Non-pigmented ciliary epithelial cell (primary cell): ENCODE results near the gene VWA8.
"Not testable (repeated sequence)": the region's sequence is repeated elsewhere in the genome, so short reads cannot be mapped to it uniquely, and the experiment has no call there.

Source experiments
- DNase-seq: peaks from one replicate; pipeline ENCODE4 v3.0.0-alpha.2; 2010; ENCODE audit warnings: low read depth

VWA8 gene

DNA sequence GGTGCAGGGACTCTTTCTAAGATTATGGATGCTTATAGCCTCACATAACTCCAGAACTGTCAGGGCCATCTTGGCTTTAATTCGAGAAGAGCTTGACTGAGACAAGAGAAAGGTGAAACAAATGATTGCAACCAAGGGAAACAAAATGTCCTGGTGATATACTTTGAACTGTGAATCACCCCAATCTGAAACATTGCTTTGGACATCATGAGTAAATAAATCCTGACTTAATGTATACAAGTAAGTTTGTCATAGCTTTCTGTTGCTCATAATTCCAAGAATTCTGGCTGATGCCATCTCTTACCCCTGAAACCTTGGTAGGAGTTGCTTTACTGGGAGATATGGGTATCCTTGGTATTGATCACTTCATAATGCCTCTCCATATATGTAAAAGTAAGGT is 5.8 kb upstream of the VWA8 start:
- no peak for DNase-seq

- DNase-seq, result no peak
Observed at GRCh38 chr13:41962994-41963393, 2.1 kb upstream of the VWA8 start.

GRCh38 chr13:41961466-41961760 is 504 bp upstream of the VWA8 start:
- DNase-seq, result no peak

- DNase-seq, result no peak
Observed at GRCh38 chr13:41960211-41960636, 685 bp downstream of the VWA8 start.

- no peak for DNase-seq
Observed at GRCh38 chr13:41956272-41956671, 4.6 kb downstream of the VWA8 start.

GRCh38 chr13:41955605-41956004 is 5.3 kb downstream of the VWA8 start:
- no peak for DNase-seq

DNA sequence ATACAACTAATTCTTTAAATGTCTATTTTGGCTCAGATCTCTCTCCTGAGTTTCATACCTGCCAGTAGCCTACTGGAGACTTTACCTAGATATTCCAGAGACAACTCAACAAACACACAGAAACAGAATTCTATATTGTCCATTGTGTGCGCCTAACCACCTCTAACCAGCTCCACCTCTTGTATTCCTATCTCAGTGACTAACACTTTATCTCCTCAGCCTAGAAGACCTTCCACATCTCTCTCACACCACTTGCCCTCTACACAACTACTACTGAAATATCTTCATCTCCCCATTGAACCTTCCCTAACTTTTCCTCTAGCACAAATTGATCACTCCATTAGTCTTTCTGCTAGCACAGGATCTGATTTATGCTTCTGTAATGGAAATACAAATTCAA is 6.7 kb downstream of the VWA8 start:
- DNase-seq, result no peak

- no peak for DNase-seq
Observed at GRCh38 chr13:41952749-41953148, 8.2 kb downstream of the VWA8 start.

DNA sequence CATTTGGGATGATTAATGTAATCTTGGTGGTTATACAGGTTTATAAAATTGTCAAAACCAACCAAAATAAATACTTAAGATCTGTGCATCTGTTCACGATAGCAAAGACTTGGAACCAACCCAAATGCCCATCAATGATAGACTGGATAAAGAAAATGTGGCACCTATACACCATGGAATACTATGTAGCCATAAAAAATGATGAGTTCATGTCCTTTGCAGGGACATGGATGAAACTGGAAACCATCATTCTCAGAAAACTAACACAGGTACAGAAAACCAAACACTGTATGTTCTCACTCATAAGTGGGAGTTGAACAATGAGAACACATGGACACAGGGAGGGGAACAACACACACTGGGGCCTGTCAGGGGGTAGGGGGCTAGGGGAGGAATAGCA is 11.8 kb downstream of the VWA8 start:
- DNase-seq, result not testable (repeated sequence)

DNA sequence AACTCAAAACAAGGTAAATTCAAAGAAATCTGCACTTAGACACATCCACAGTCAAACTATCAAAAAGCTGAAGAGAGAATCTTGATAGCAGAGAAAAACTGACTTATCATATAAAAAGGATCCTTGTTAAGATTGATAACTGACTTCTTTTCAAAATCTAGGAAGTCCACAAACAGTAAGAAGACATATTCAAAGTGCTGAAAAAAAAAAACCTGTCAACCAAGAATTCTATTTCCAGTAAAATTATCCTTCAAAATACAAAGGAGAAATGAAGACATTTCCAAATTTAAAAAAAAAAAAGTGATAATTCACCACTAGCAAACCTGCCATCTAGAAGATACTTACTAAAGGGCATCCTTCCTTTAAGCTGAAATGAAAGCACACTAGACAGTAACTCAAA is 15.0 kb downstream of the VWA8 start:
- no peak for DNase-seq

GRCh38 chr13:41944635-41945397 is 16.1 kb downstream of the VWA8 start:
- no peak for DNase-seq

- no peak for DNase-seq
Observed at GRCh38 chr13:41944229-41944628, 16.7 kb downstream of the VWA8 start.

GRCh38 chr13:41942462-41943094 is 18.3 kb downstream of the VWA8 start:
- no peak for DNase-seq

GRCh38 chr13:41941174-41941573 is 19.7 kb downstream of the VWA8 start:
- DNase-seq, result no peak

DNA sequence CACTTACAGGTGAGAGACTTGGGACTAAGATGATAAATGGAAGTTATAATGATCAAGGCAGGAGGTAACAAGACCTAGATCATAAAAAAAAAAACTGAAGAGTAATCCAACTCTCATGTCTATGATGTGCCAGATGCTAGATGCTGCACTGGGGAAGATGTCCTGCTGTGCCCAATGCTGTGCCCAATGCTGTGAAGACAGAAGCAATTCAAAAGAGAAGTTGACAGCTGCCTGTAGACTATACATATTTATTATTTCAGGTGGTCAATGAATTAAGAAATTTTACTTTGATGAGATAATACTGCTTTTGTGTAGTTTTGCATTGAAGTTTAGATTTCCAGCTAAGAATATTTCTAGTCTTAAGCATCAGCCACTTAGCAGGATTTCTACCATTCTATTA is 21.5 kb downstream of the VWA8 start:
- DNase-seq, result no peak

DNA sequence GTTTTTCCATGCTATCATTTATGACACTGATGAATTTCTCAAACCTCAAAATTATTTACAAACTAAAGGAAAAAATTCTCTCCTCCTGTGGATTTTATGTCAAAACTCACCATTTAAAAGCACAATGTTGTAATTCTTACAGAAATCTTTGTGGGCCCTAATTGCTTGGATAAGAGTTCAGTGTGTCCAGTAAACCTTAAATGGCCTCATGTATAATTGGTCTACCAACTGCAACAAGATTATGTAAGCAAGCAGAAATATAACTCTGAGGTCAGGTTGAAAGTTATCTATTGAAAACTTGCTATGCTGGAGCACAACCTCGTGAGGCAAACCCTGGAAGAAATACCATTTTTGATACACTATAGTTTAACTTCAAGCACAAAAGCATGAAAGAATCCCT is 22.0 kb downstream of the VWA8 start:
- no peak for DNase-seq

- DNase-seq, result no peak
Observed at GRCh38 chr13:41937388-41937787, 23.5 kb downstream of the VWA8 start.

DNA sequence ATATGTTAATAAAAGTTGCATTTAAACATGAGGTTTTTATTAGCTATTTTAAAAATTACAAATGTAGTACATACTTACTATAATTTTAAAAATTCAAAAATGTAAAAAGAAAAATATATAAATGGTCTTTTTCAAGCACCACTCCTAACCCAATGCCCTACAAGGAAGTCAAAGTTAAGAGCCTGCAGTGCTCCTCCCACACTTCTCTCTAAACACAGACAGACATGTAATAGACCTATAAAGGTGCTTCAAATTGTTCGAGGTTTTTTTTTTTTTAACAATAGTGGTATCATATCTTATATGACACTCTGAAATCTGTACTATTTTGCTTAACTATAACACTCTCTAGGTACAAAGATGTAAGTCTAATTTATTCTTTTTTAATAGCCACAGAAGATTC is 25.4 kb downstream of the VWA8 start:
- DNase-seq, result no peak

GRCh38 chr13:41934994-41935393 is 25.9 kb downstream of the VWA8 start:
- no peak for DNase-seq

DNA sequence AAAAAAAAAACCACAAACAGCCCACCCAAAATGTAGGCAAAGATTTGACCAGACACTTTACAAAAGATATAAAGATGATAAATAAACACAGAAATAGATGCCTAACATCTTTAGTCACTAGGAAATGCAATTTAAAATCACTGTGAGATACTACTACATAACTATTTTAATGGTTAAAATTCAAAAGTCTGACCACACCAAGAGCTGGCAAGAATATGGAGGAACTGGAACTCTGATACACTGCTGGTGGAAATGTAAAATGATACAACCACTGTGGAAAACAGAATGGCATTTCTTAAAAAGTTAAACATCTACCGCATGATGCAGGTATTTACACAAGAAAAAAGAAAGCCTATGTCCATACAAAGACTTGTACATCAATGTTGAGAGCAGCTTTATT is 26.8 kb downstream of the VWA8 start:
- no peak for DNase-seq

- no peak for DNase-seq
Observed at GRCh38 chr13:41931337-41931736, 29.6 kb downstream of the VWA8 start.

DNA sequence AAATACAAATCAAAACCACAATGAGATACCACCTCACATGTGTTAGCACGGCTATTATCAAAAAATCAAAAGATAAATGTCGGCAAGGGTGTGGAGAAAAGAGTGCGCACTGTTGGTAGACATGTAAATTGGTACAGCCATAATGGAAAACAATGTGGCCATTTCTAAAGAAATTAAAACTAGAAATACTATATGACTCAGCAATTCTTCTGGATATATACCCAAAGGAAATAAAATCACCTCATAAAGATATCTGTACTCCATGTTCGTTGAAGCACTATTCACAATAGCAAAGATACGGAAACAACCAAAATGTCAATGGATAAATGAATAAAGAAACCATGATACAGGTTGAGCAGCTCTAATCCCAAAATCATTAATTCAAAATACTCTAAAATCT is 30.8 kb downstream of the VWA8 start:
- no peak for DNase-seq

- DNase-seq, result no peak
Observed at GRCh38 chr13:41928323-41928722, 32.6 kb downstream of the VWA8 start.

- DNase-seq, result no peak
Observed at GRCh38 chr13:41925014-41925413, 35.9 kb downstream of the VWA8 start.
